ENCODE measurements around the gene EFCAB12.

The EFCAB12 gene

DNA sequence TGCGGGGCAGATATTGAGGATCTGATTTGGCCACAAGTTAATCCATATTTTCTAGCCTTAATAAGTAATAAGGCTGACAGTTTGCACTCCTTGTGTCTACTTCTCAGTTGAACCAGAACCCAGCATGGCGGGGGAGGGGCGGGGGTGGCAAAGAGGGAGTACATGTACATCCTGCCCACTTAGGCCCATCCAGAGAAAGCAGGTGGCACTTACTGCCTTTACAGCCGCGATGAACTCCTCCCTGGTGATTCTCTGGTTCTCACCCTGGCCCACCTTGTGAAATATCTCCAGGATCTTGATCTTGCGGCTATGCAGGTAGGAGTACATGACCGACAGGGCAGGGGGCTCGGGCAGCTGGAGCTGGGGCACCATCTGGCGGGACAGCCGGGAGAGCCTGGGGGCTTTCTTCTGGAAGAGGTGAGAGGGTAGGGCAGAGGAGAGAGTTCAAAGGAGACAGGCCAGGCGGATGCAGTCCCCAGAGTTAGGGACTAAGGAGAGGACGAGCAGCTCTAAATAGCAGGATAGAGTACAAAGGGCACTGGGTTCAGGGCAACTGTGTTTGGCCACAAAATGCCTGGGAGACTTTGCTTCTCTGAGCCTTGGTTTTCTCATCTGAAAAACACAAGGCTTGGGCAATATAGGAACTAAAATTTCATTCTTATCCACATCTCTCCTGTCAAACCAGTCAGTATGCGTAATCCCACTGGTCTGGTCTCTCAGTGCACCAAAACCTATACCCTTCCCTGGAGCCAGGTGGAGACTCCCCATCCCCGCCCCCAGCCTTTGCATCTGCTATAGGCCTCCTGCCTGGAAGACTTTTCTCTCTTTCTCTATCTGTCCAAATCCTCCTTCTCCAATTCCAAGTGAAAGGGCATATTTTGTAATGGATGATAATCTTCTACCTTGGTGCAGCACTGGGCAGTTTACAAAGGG, 10.1 kb downstream of the EFCAB12 start:
- no peak for TF ChIP-seq TAF1 (IDR thresholded peaks at IDR 0.05; ENCODE audit: low read depth)
- TF ChIP-seq TEAD4 (IDR thresholded peaks at IDR 0.05), result no peak
- no peak for TF ChIP-seq CEBPB (IDR thresholded peaks at IDR 0.05)
- TF ChIP-seq TCF12 (IDR thresholded peaks at IDR 0.05; ENCODE audit: low read depth), result no peak
- TF ChIP-seq, protein P1, sequence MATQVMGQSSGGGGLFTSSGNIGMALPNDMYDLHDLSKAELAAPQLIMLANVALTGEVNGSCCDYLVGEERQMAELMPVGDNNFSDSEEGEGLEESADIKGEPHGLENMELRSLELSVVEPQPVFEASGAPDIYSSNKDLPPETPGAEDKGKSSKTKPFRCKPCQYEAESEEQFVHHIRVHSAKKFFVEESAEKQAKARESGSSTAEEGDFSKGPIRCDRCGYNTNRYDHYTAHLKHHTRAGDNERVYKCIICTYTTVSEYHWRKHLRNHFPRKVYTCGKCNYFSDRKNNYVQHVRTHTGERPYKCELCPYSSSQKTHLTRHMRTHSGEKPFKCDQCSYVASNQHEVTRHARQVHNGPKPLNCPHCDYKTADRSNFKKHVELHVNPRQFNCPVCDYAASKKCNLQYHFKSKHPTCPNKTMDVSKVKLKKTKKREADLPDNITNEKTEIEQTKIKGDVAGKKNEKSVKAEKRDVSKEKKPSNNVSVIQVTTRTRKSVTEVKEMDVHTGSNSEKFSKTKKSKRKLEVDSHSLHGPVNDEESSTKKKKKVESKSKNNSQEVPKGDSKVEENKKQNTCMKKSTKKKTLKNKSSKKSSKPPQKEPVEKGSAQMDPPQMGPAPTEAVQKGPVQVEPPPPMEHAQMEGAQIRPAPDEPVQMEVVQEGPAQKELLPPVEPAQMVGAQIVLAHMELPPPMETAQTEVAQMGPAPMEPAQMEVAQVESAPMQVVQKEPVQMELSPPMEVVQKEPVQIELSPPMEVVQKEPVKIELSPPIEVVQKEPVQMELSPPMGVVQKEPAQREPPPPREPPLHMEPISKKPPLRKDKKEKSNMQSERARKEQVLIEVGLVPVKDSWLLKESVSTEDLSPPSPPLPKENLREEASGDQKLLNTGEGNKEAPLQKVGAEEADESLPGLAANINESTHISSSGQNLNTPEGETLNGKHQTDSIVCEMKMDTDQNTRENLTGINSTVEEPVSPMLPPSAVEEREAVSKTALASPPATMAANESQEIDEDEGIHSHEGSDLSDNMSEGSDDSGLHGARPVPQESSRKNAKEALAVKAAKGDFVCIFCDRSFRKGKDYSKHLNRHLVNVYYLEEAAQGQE (IDR thresholded peaks at IDR 0.05; ENCODE audit: low read depth), result no peak
- no peak for TF ChIP-seq YY1 (IDR thresholded peaks at IDR 0.05; ENCODE audit: low read depth)
- no peak for TF ChIP-seq EGR1 (IDR thresholded peaks at IDR 0.05)
- no peak for TF ChIP-seq ZBTB7A (IDR thresholded peaks at IDR 0.05; ENCODE audit: low read depth)
- TF ChIP-seq, protein P2, sequence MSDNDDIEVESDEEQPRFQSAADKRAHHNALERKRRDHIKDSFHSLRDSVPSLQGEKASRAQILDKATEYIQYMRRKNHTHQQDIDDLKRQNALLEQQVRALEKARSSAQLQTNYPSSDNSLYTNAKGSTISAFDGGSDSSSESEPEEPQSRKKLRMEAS (IDR thresholded peaks at IDR 0.05), result no peak
- no peak for TF ChIP-seq FOXM1 (IDR thresholded peaks at IDR 0.05; ENCODE audit: borderline replicate concordance, low read depth)
- TF ChIP-seq NFIC (IDR thresholded peaks at IDR 0.05), result no peak
- no peak for TF ChIP-seq RAD21 (IDR thresholded peaks at IDR 0.05; ENCODE audit: low read depth)
- no peak for TF ChIP-seq CREB1 (IDR thresholded peaks at IDR 0.05; ENCODE audit: low read depth)
- no peak for TF ChIP-seq EP300 (IDR thresholded peaks at IDR 0.05; ENCODE audit: borderline replicate concordance)
- TF ChIP-seq, protein P3, sequence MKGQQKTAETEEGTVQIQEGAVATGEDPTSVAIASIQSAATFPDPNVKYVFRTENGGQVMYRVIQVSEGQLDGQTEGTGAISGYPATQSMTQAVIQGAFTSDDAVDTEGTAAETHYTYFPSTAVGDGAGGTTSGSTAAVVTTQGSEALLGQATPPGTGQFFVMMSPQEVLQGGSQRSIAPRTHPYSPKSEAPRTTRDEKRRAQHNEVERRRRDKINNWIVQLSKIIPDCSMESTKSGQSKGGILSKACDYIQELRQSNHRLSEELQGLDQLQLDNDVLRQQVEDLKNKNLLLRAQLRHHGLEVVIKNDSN (IDR thresholded peaks at IDR 0.05), result no peak

DNA sequence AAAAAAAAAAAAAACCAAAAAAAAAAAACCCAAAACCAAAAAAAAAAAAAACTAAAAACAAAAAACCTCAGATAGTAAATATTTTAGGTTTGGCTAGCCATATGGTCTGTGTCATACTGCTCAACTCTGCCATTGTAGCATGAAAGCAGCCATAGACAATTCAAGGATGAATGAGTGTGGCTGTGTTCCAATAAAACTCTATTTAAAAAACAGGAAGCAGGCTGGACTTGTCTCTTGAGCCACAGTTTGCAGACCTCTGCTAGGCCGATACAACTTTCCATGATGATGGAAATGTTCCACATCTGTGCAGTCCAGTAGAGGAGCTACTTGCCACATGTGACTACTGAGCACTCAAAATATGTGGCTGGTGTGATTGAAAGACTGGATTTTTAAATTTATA, 11.1 kb downstream of the EFCAB12 start:
- TF ChIP-seq TEAD4 (IDR thresholded peaks at IDR 0.05) (no peak), ZBTB7A (IDR thresholded peaks at IDR 0.05; ENCODE audit: low read depth) (no peak), CREB1 (IDR thresholded peaks at IDR 0.05; ENCODE audit: low read depth) (no peak), EGR1 (IDR thresholded peaks at IDR 0.05) (no peak), EP300 (IDR thresholded peaks at IDR 0.05; ENCODE audit: borderline replicate concordance) (no peak), TAF1 (IDR thresholded peaks at IDR 0.05; ENCODE audit: low read depth) (no peak), FOXM1 (IDR thresholded peaks at IDR 0.05; ENCODE audit: borderline replicate concordance, low read depth) (no peak), TCF12 (IDR thresholded peaks at IDR 0.05; ENCODE audit: low read depth) (no peak), YY1 (IDR thresholded peaks at IDR 0.05; ENCODE audit: low read depth) (no peak), CEBPB (IDR thresholded peaks at IDR 0.05) (no peak), NFIC (IDR thresholded peaks at IDR 0.05) (no peak), RAD21 (IDR thresholded peaks at IDR 0.05; ENCODE audit: low read depth) (no peak)
- TF ChIP-seq, protein P3 (IDR thresholded peaks at IDR 0.05), result no peak
- TF ChIP-seq, protein P1 (IDR thresholded peaks at IDR 0.05; ENCODE audit: low read depth), result no peak
- TF ChIP-seq, protein P2 (IDR thresholded peaks at IDR 0.05), result no peak

DNA sequence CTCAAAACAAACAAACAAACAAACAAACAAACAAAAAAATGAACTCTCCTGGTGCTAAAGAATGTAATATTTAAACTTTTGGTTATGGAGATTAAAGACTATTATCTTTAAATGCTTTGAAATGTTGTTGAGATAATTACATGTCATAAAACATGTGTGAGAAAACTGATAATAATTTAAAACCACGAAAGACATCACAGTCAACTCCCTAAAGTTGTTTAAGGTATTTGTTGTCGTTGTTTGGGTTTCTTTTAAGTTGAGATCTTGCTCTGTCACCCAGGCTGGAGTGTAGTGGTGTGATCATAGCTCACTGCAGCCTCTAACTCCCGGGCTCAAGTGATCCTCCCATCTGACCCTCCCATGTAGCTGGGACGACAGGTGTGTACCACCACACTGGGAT, 12.0 kb downstream of the EFCAB12 start:
- TF ChIP-seq TEAD4 (IDR thresholded peaks at IDR 0.05), result no peak
- TF ChIP-seq YY1 (IDR thresholded peaks at IDR 0.05; ENCODE audit: low read depth), result no peak
- TF ChIP-seq NFIC (IDR thresholded peaks at IDR 0.05), result no peak
- no peak for TF ChIP-seq CREB1 (IDR thresholded peaks at IDR 0.05; ENCODE audit: low read depth)
- TF ChIP-seq FOXM1 (IDR thresholded peaks at IDR 0.05; ENCODE audit: borderline replicate concordance, low read depth), result no peak
- TF ChIP-seq, protein P2 (IDR thresholded peaks at IDR 0.05), result no peak
- TF ChIP-seq, protein P1 (IDR thresholded peaks at IDR 0.05; ENCODE audit: low read depth), result no peak
- no peak for TF ChIP-seq RAD21 (IDR thresholded peaks at IDR 0.05; ENCODE audit: low read depth)
- TF ChIP-seq CEBPB (IDR thresholded peaks at IDR 0.05), result no peak
- no peak for TF ChIP-seq EP300 (IDR thresholded peaks at IDR 0.05; ENCODE audit: borderline replicate concordance)
- no peak for TF ChIP-seq TCF12 (IDR thresholded peaks at IDR 0.05; ENCODE audit: low read depth)
- TF ChIP-seq, protein P3 (IDR thresholded peaks at IDR 0.05), result no peak
- no peak for TF ChIP-seq TAF1 (IDR thresholded peaks at IDR 0.05; ENCODE audit: low read depth)
- TF ChIP-seq ZBTB7A (IDR thresholded peaks at IDR 0.05; ENCODE audit: low read depth), result no peak
- no peak for TF ChIP-seq EGR1 (IDR thresholded peaks at IDR 0.05)
